Liver (tissue), 3 donors: ENCODE measurements around the gene GSAP.

Experiments
- CTCF ChIP-seq: fragments of 150-350 bp; IDR thresholded peaks from 2 replicates; pipeline ENCODE4 v1.5.1; 2017; ENCODE audit warnings: improper control_type of control experiment, low read depth, low read length; ENCODE audit not compliant: missing input control
- JUND ChIP-seq, 2 donors: IDR thresholded peaks; 2 replicates each; pipeline ENCODE4 v1.6.1; 2016; ENCODE audit warnings: antibody characterized with exemption in 2 of 2
- MAX ChIP-seq: IDR thresholded peaks from 2 replicates; pipeline ENCODE4 v1.6.1; 2016; ENCODE audit warnings: antibody characterized with exemption
- RAD21 ChIP-seq, 2 donors: IDR thresholded peaks; 2 replicates each; pipeline ENCODE4 v1.6.1; 2016; ENCODE audit warnings: antibody characterized with exemption in 2 of 2, mild to moderate bottlenecking in 2 of 2
- SP1 ChIP-seq: IDR thresholded peaks from 2 replicates; pipeline ENCODE4 v1.6.1; 2018; ENCODE audit warnings: antibody characterized with exemption, mild to moderate bottlenecking
- YY1 ChIP-seq: IDR thresholded peaks from 2 replicates; pipeline ENCODE4 v1.6.1; 2016; ENCODE audit warnings: antibody characterized with exemption, mild to moderate bottlenecking
- donor health status: healthy.
- donor health status: healthy.

GRCh38 chr7:77415823-77416620, at the start of gene GSAP:
- TF ChIP-seq CTCF (peak; percentile 4), JUND (IDR thresholded peaks at IDR 0.05) (no peak), YY1 (no peak), SP1 (no peak), MAX (no peak), RAD21 (IDR thresholded peaks at IDR 0.05) (no peak)
